Mesodermal cell (in vitro differentiated cells): ENCODE measurements around the gene RASL10B.

Source experiments
- H3K27ac ChIP-seq: 2 replicates; pipeline ENCODE4 v1.7.0; 2013; ENCODE audit warnings: mild to moderate bottlenecking, low read depth, low read length, moderate library complexity; ENCODE audit not compliant: severe bottlenecking
- H3K36me3 ChIP-seq: 2 replicates; pipeline ENCODE4 v1.7.1; 2013; ENCODE audit warnings: mild to moderate bottlenecking, low read length, moderate library complexity; ENCODE audit not compliant: control insufficient read depth, insufficient read depth
- H3K4me1 ChIP-seq: one replicate; pipeline ENCODE4 v1.7.1; 2013; ENCODE audit warnings: mild to moderate bottlenecking, low read length; ENCODE audit not compliant: insufficient read depth, control insufficient read depth, poor library complexity, severe bottlenecking
- H3K4me3 ChIP-seq: 2 replicates; pipeline ENCODE4 v1.7.0; 2013; ENCODE audit warnings: low read length, control low read depth, mild to moderate bottlenecking; ENCODE audit not compliant: insufficient read depth, poor library complexity, severe bottlenecking; ENCODE audit errors: extremely low read depth
- H3K9me3 ChIP-seq: 2 replicates; pipeline ENCODE4 v1.7.1; 2013; ENCODE audit warnings: mild to moderate bottlenecking, low read length, moderate library complexity; ENCODE audit not compliant: control insufficient read depth
- WGBS, 2 experiments: methylation state at CpG; one replicate each; pipeline ENCODE4 v1.1.5; 2013; ENCODE audit warnings: missing lambda C conversion rate in 2 of 2; ENCODE audit not compliant: insufficient coverage in 2 of 2; 5-methylcytosine and 5-hydroxymethylcytosine counted together

Gene RASL10B

GRCh38 chr17:35716897-35717465 is 14.5 kb upstream of the RASL10B start:
- H3K36me3 ChIP-seq, result peaks cover 74% of the 10 kb centered on the region
- no peaks in the 10 kb centered on the region for H3K9me3 ChIP-seq
- H3K4me1 ChIP-seq, result peaks cover 35% of the 10 kb centered on the region
- WGBS, 2 experiments, result 81 to 97% methylated on average over 2 to 3 of the region's 4 CpGs
- H3K27ac ChIP-seq, result no peak overlapping the region
- no peak overlapping the region for H3K4me3 ChIP-seq

GRCh38 chr17:35717475-35717874 is 14.0 kb upstream of the RASL10B start:
- Histone ChIP-seq H3K4me3 (no peak overlapping the region), H3K9me3 (no peaks in the 10 kb centered on the region), H3K4me1 (peaks cover 30% of the 10 kb centered on the region), H3K36me3 (peaks cover 72% of the 10 kb centered on the region), H3K27ac (no peak overlapping the region)
- WGBS, 2 experiments, result 100% methylated on average over 1 of the region's 2 CpGs; no CpG with 5 or more reads in 1 of the 2 experiments

- no peak overlapping the region for H3K27ac ChIP-seq
- H3K4me1 ChIP-seq, result peaks cover 21% of the 10 kb centered on the region
- 94 to 100% methylated on average over 2 of the region's 2 CpGs for WGBS, 2 experiments
- H3K9me3 ChIP-seq, result no peaks in the 10 kb centered on the region
- H3K4me3 ChIP-seq, result no peak overlapping the region
- H3K36me3 ChIP-seq, result peaks cover 73% of the 10 kb centered on the region
Observed at GRCh38 chr17:35723735-35724134, 7.7 kb upstream of the RASL10B start.

- WGBS, 2 experiments, result 96 to 97% methylated on average over 4 of the region's 4 CpGs
- Histone ChIP-seq H3K4me3 (no peak overlapping the region), H3K4me1 (peaks cover 24% of the 10 kb centered on the region), H3K9me3 (no peaks in the 10 kb centered on the region), H3K36me3 (peaks cover 62% of the 10 kb centered on the region), H3K27ac (peak overlapping the region; percentile 49)
Observed at GRCh38 chr17:35725058-35725457, 6.4 kb upstream of the RASL10B start.

GRCh38 chr17:35725802-35726126 is 5.7 kb upstream of the RASL10B start:
- H3K9me3 ChIP-seq, result no peaks in the 10 kb centered on the region
- H3K4me3 ChIP-seq, result no peak overlapping the region
- H3K36me3 ChIP-seq, result peaks cover 58% of the 10 kb centered on the region
- peak overlapping the region; percentile 86 for H3K27ac ChIP-seq
- peaks cover 27% of the 10 kb centered on the region for H3K4me1 ChIP-seq
- 80 to 93% methylated on average over 2 of the region's 2 CpGs for WGBS, 2 experiments

GRCh38 chr17:35726127-35726952 is 5.1 kb upstream of the RASL10B start:
- peaks cover 52% of the 10 kb centered on the region for H3K36me3 ChIP-seq
- no peaks in the 10 kb centered on the region for H3K9me3 ChIP-seq
- peak overlapping the region; percentile 86 for H3K27ac ChIP-seq
- 25 to 33% methylated on average over 4 of the region's 6 CpGs for WGBS, 2 experiments
- no peak overlapping the region for H3K4me3 ChIP-seq
- peaks cover 32% of the 10 kb centered on the region for H3K4me1 ChIP-seq

GRCh38 chr17:35726953-35727460 is 4.4 kb upstream of the RASL10B start:
- Histone ChIP-seq H3K27ac (peak overlapping the region; percentile 86), H3K4me1 (peaks cover 32% of the 10 kb centered on the region), H3K36me3 (peaks cover 47% of the 10 kb centered on the region), H3K9me3 (no peaks in the 10 kb centered on the region), H3K4me3 (no peak overlapping the region)
- 72 to 92% methylated on average over 4 to 5 of the region's 5 CpGs for WGBS, 2 experiments

- no peaks in the 10 kb centered on the region for H3K9me3 ChIP-seq
- H3K27ac ChIP-seq, result no peak overlapping the region
- H3K4me3 ChIP-seq, result no peak overlapping the region
- H3K4me1 ChIP-seq, result peaks cover 32% of the 10 kb centered on the region
- WGBS, 2 experiments, result 90 to 97% methylated on average over 4 to 5 of the region's 5 CpGs
- peaks cover 46% of the 10 kb centered on the region for H3K36me3 ChIP-seq
Observed at GRCh38 chr17:35727635-35728034, 3.8 kb upstream of the RASL10B start.

GRCh38 chr17:35728551-35728950 is 2.9 kb upstream of the RASL10B start:
- Histone ChIP-seq H3K27ac (no peak overlapping the region), H3K9me3 (no peaks in the 10 kb centered on the region), H3K4me3 (no peak overlapping the region), H3K36me3 (peaks cover 38% of the 10 kb centered on the region), H3K4me1 (peaks cover 32% of the 10 kb centered on the region)
- 85 to 94% methylated on average over 2 to 3 of the region's 3 CpGs for WGBS, 2 experiments

GRCh38 chr17:35729405-35729833 is 2.0 kb upstream of the RASL10B start:
- H3K4me3 ChIP-seq, result no peak overlapping the region
- WGBS, 2 experiments, result 20 to 30% methylated on average over 2 to 4 of the region's 4 CpGs
- H3K9me3 ChIP-seq, result no peaks in the 10 kb centered on the region
- H3K36me3 ChIP-seq, result peaks cover 36% of the 10 kb centered on the region
- no peak overlapping the region for H3K27ac ChIP-seq
- H3K4me1 ChIP-seq, result peaks cover 32% of the 10 kb centered on the region
